Loucy (cell line): ENCODE measurements around the gene AQP9.

ENCODE experiments used
- H2AFZ ChIP-seq: fragments of 200-600 bp; sonication (generic); 2 replicates; pipeline ENCODE4 v1.6.0; 2016; ENCODE audit warnings: antibody characterized with exemption, mild to moderate bottlenecking, low read length, moderate library complexity
- H3F3A ChIP-seq: fragments of 200-600 bp; 2 replicates; pipeline ENCODE4 v1.6.0; 2016; ENCODE audit warnings: antibody characterized with exemption, low read depth, mild to moderate bottlenecking
- H3K27me3 ChIP-seq: fragments of 200-600 bp; sonication (generic); 2 replicates; pipeline ENCODE4 v1.6.1; 2014; ENCODE audit warnings: low read length, mild to moderate bottlenecking; ENCODE audit not compliant: insufficient read depth, poor library complexity, severe bottlenecking
- H3K36me3 ChIP-seq: fragments of 200-600 bp; sonication (generic); 2 replicates; pipeline ENCODE4 v1.6.1; 2016; ENCODE audit warnings: low read length; ENCODE audit not compliant: insufficient read depth
- H3K4me1 ChIP-seq: fragments of 200-600 bp; sonication (generic); 2 replicates; pipeline ENCODE4 v1.5.1; 2014; ENCODE audit warnings: low read length, mild to moderate bottlenecking; ENCODE audit not compliant: insufficient read depth, poor library complexity, severe bottlenecking
- H3K4me2 ChIP-seq: fragments of 200-600 bp; sonication (generic); 2 replicates; pipeline ENCODE4 v1.6.0; 2014; ENCODE audit warnings: antibody characterized with exemption, low read length, low read depth, mild to moderate bottlenecking; ENCODE audit not compliant: poor library complexity, severe bottlenecking
- H3K4me3 ChIP-seq: fragments of 200-600 bp; sonication (generic); 2 replicates; pipeline ENCODE4 v1.5.1; 2014; ENCODE audit warnings: low read length, mild to moderate bottlenecking, mixed read lengths; ENCODE audit not compliant: poor library complexity, severe bottlenecking
- H3K79me2 ChIP-seq: fragments of 200-600 bp; sonication (generic); 2 replicates; pipeline ENCODE4 v1.6.1; 2014; ENCODE audit warnings: low read length; ENCODE audit not compliant: insufficient read depth
- H3K9ac ChIP-seq: fragments of 200-600 bp; sonication (generic); 2 replicates; pipeline ENCODE4 v1.6.0; 2014; ENCODE audit warnings: mild to moderate bottlenecking, low read depth, low read length, moderate library complexity; ENCODE audit not compliant: poor library complexity, severe bottlenecking
- H3K9me2 ChIP-seq: fragments of 200-600 bp; sonication (generic); replicated peaks from 2 replicates; pipeline ENCODE4 v1.6.1; 2016; ENCODE audit warnings: low read depth, low read length, mixed read lengths
- H3K9me3 ChIP-seq: fragments of 200-600 bp; sonication (generic); 2 replicates; pipeline ENCODE4 v1.6.1; 2014; ENCODE audit warnings: mild to moderate bottlenecking, antibody characterized with exemption, low read length, low read depth; ENCODE audit not compliant: insufficient read depth
- H4K20me1 ChIP-seq: fragments of 200-600 bp; sonication (generic); 2 replicates; pipeline ENCODE4 v1.6.0; 2014; ENCODE audit warnings: antibody characterized with exemption, low read length, mild to moderate bottlenecking; ENCODE audit not compliant: insufficient read depth, poor library complexity, severe bottlenecking
- EZH2phosphoT487 ChIP-seq: fragments of 200-600 bp; IDR thresholded peaks from 2 replicates; pipeline ENCODE4 v1.6.1; 2018; ENCODE audit warnings: antibody characterized with exemption, mild to moderate bottlenecking, moderate library complexity, borderline replicate concordance
- TF ChIP-seq, protein P1 (sequence below): fragments of 200-600 bp; sonication (generic); conservative IDR thresholded peaks from 2 replicates; pipeline ENCODE4 v1.5.1; 2014; ENCODE audit warnings: mild to moderate bottlenecking, antibody characterized with exemption, low read length

Gene AQP9

DNA sequence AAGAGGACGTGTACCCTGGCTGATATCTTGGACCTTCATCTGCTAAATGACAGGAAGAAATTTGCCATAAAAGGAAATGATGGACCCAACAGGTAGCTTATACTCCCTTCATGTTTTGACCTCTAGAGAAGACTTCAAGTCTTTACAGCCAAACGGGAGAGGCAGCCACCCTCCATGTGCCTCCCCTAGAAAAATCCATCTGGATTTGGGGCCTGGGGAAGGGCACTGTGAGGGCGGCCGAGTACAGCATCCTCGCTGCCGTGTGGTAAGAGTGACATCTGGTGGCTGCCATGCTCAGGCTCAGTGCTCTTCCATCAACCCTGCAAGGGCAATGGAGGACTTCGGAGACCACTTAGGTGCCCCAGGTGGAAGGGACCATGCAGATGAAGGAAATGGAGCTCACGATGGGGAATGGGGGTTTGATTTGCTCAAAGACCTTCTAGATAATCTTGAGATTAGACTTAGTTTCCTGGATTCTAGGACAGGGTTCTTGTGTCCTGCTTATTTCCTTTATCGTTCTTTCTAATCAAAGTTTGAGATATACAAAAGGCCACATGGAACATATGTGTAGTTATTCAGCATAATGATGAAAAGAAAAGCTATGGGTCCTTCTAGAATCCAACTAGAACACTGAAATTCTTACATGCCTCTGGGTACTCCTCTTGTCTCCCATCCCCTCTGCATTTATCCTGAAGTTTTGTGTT is 44.4 kb downstream of the AQP9 start:
- Histone ChIP-seq H4K20me1 (no peaks in the 10 kb centered on the region), H3K27me3 (peaks cover 5% of the 10 kb centered on the region), H3K4me1 (no peaks in the 10 kb centered on the region), H2AFZ (no peak overlapping the region), H3K36me3 (no peaks in the 10 kb centered on the region), H3K4me3 (no peak overlapping the region), H3K9me3 (no peaks in the 10 kb centered on the region), H3F3A (no peaks in the 10 kb centered on the region), H3K79me2 (no peaks in the 10 kb centered on the region), H3K9me2 (no peaks in the 10 kb centered on the region), H3K9ac (no peak overlapping the region), H3K4me2 (no peak overlapping the region)
- TF ChIP-seq, protein P1, sequence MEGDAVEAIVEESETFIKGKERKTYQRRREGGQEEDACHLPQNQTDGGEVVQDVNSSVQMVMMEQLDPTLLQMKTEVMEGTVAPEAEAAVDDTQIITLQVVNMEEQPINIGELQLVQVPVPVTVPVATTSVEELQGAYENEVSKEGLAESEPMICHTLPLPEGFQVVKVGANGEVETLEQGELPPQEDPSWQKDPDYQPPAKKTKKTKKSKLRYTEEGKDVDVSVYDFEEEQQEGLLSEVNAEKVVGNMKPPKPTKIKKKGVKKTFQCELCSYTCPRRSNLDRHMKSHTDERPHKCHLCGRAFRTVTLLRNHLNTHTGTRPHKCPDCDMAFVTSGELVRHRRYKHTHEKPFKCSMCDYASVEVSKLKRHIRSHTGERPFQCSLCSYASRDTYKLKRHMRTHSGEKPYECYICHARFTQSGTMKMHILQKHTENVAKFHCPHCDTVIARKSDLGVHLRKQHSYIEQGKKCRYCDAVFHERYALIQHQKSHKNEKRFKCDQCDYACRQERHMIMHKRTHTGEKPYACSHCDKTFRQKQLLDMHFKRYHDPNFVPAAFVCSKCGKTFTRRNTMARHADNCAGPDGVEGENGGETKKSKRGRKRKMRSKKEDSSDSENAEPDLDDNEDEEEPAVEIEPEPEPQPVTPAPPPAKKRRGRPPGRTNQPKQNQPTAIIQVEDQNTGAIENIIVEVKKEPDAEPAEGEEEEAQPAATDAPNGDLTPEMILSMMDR, result peak; percentile 90
- no peak for TF ChIP-seq EZH2phosphoT487

DNA sequence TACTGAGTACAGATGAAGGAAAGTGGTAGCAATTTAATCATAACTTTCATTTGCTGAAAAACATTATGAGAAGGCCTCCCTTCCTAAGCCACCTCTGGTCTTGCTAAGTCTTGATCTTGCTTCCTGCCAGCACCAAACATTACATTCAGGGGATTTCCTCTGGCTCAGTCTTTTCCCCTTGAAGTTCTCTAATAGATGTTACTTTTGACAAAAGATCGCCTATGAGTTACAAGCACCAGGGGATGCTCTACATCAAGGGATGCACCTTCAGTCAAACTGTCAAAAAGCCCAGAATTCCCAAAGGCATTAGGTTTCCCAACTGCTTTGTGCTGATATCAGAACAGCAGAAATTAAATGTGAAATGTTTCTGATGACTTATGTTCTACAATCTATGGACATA is 47.3 kb downstream of the AQP9 start:
- Histone ChIP-seq H3K9me2 (no peaks in the 10 kb centered on the region), H3K9me3 (no peaks in the 10 kb centered on the region), H3K4me2 (no peak overlapping the region), H3F3A (no peaks in the 10 kb centered on the region), H3K9ac (no peak overlapping the region), H3K4me3 (no peak overlapping the region), H3K36me3 (no peaks in the 10 kb centered on the region), H4K20me1 (no peaks in the 10 kb centered on the region), H2AFZ (no peak overlapping the region), H3K4me1 (no peaks in the 10 kb centered on the region), H3K27me3 (peaks cover 5% of the 10 kb centered on the region), H3K79me2 (no peaks in the 10 kb centered on the region)
- TF ChIP-seq, protein P1, result peak; percentile 22; the same call in 1 of the 2 replicates
- no peak for TF ChIP-seq EZH2phosphoT487

DNA sequence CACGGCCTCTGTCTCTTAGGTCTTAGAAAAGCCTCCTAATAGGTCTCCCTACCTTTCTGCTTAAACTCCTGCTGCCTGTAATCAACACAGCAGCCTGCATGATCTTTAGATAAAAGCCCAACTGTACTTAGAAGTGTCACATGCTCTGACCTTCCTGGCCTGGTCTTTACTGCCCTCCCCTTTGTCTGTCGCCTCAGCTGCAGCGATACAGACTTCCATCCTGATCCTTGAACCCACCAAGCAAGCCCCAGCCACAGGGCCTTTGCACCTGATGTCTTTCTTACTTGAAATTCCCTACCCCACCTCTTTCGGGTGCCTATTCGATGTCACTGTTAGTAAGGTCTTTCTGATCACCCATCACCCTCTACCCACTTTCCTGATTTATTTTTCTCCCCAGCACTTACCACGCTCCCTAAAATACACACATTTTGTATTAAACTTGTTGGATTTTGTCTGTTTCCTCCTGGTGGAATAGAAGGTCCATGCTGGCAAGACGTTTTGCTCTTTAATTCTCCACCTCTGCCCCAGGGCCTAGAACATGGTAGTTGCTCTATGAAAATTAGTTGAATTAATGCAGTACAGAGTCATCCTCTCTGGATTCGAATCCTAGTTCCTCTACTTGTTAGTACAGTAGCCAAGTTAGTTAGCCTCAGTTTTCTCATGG is 51.1 kb downstream of the AQP9 start:
- Histone ChIP-seq H3K4me1 (no peaks in the 10 kb centered on the region), H3K27me3 (peaks cover 4% of the 10 kb centered on the region), H3K9me3 (no peaks in the 10 kb centered on the region), H3F3A (no peaks in the 10 kb centered on the region), H3K9ac (no peak overlapping the region), H3K36me3 (no peaks in the 10 kb centered on the region), H3K4me2 (no peak overlapping the region), H3K4me3 (no peak overlapping the region), H4K20me1 (no peaks in the 10 kb centered on the region), H3K79me2 (no peaks in the 10 kb centered on the region), H2AFZ (no peak overlapping the region), H3K9me2 (no peaks in the 10 kb centered on the region)
- no peak for TF ChIP-seq EZH2phosphoT487
- TF ChIP-seq, protein P1, result no peak
